Body of pancreas (tissue), 4 donors: ENCODE data around the gene BCR. TPM values are rescaled to one million over a fixed set of nuclear protein-coding genes. Genes with fewer than 3 reads are reported as not detected.

Source experiments
- ATAC-seq: fragments of 150-250 bp; one replicate; pipeline ENCODE4 v1.9.1; 2016
- DNase-seq, 4 donors: peaks; one replicate each; pipeline ENCODE4 v3.0.0-alpha.2; 2019
- H3K27ac ChIP-seq, 4 donors: fragments of 200-600 bp; sonication (generic); 1 replicate in 3 of 4; 2 replicates in 1 of 4; pipeline versions ENCODE4 v1.5.1 to v1.6.1; 2016 to 2019; ENCODE audit warnings: mild to moderate bottlenecking in 1 of 4, mixed read lengths in 1 of 4, moderate library complexity in 1 of 4
- H3K27me3 ChIP-seq, 2 donors: fragments of 200-600 bp; sonication (generic); one replicate each; pipeline ENCODE4 v1.6.0; 2016; ENCODE audit warnings: mild to moderate bottlenecking in 1 of 2
- H3K36me3 ChIP-seq, 2 donors: fragments of 200-600 bp; sonication (generic); replicated peaks in 1 of 2; 2 replicates each; pipeline ENCODE4 v1.5.1; 2016; ENCODE audit warnings: low read depth in 2 of 2; ENCODE audit not compliant: insufficient read depth in 1 of 2
- H3K4me1 ChIP-seq: fragments of 200-600 bp; sonication (generic); one replicate; pipeline ENCODE4 v1.6.0; 2016
- H3K4me3 ChIP-seq, 2 donors: fragments of 200-600 bp; sonication (generic); 1 replicate in 1 of 2; 2 replicates in 1 of 2; pipeline ENCODE4 v1.5.1; 2016 to 2019
- H3K9me3 ChIP-seq, 3 donors: fragments of 200-600 bp; sonication (generic); 1 replicate in 2 of 3; 2 replicates in 1 of 3; pipeline ENCODE4 v1.5.1; 2016
- CTCF ChIP-seq, 7 experiments: fragments of 450-650 bp in 4 of 7; fragments of 200-600 bp in 3 of 7; sonication (generic) in 3 of 7; IDR thresholded peaks; one replicate each; pipeline ENCODE4 v1.5.1; 2016 to 2019; ENCODE audit warnings: antibody characterized with exemption in 7 of 7
- POLR2A ChIP-seq, 3 donors: fragments of 450-650 bp; IDR thresholded peaks; one replicate each; pipeline ENCODE4 v1.6.1; 2016; ENCODE audit warnings: antibody characterized with exemption in 3 of 3, mild to moderate bottlenecking in 2 of 3
- WGBS, 2 donors: methylation state at CpG; one replicate each; pipeline ENCODE4 v1.1.5; 2017; 5-methylcytosine and 5-hydroxymethylcytosine counted together
- intact Hi-C: fragments of 100-400 bp; cut with DNase I; formaldehyde crosslinking; loops from one replicate; pipeline ENCODE4 v1.15.1; 2023
- total RNA-seq, 2 donors: library from RNA; depleted of rRNA; stranded (reverse); fragments of >200 nt; gene quantifications; one replicate each; pipeline ENCODE4 v1.1.0, GENCODE V29; 2016

The BCR gene
- total RNA-seq, 2 donors from 2014 or later = 28.3 to 71.2 TPM

- TF ChIP-seq POLR2A (IDR thresholded peaks at IDR 0.05) = no peak
- no peak for TF ChIP-seq CTCF (IDR thresholded peaks at IDR 0.05)
- DNase-seq (no peak), ATAC-seq (no peak)
- WGBS, 2 donors = 76 to 78% methylated on average over 5 to 10 of the region's 10 CpGs
- H3K4me3 ChIP-seq = no peak overlapping the region
- no peaks in the 10 kb centered on the region for H3K36me3 ChIP-seq
- intact Hi-C loops = no loop called here
- no peak overlapping the region for H3K27ac ChIP-seq
- H3K4me1 ChIP-seq = peaks cover 45% of the 10 kb centered on the region
- no peaks in the 10 kb centered on the region for H3K27me3 ChIP-seq
- H3K9me3 ChIP-seq = no peaks in the 10 kb centered on the region
These were observed 32.0 kb downstream of the BCR start for GRCh38 chr22:23212061-23213021.

- Histone ChIP-seq H3K27me3 (no peaks in the 10 kb centered on the region), H3K36me3 (no peaks in the 10 kb centered on the region), H3K4me3 (no peak overlapping the region), H3K9me3 (no peaks in the 10 kb centered on the region), H3K27ac (no peak overlapping the region), H3K4me1 (peaks cover 52% of the 10 kb centered on the region)
- DNase-seq = no peak
- intact Hi-C loops = no loop called here
- WGBS, 2 donors = 93 to 100% methylated on average over 1 to 13 of the region's 13 CpGs
- TF ChIP-seq CTCF (IDR thresholded peaks at IDR 0.05) (no peak), POLR2A (IDR thresholded peaks at IDR 0.05) (no peak)
- ATAC-seq = no peak
These were observed 32.8 kb downstream of the BCR start for GRCh38 chr22:23213022-23213555.

GRCh38 chr22:23213581-23214334 lies 33.4 kb downstream of the BCR start:
- Histone ChIP-seq H3K9me3 (no peaks in the 10 kb centered on the region), H3K4me3 (no peak overlapping the region), H3K27me3 (no peaks in the 10 kb centered on the region), H3K4me1 (peaks cover 59% of the 10 kb centered on the region), H3K27ac (no peak overlapping the region), H3K36me3 (no peaks in the 10 kb centered on the region)
- ATAC-seq (no peak), DNase-seq (no peak)
- 70 to 74% methylated on average over 11 of the region's 11 CpGs for WGBS, 2 donors
- TF ChIP-seq POLR2A (IDR thresholded peaks at IDR 0.05) = no peak
- TF ChIP-seq CTCF (IDR thresholded peaks at IDR 0.05) = no peak
- intact Hi-C loops = no loop called here

- H3K36me3 ChIP-seq = no peaks in the 10 kb centered on the region
- intact Hi-C loops = no loop called here
- H3K4me3 ChIP-seq = no peak overlapping the region
- ATAC-seq (no peak), DNase-seq (no peak)
- no peak for TF ChIP-seq CTCF (IDR thresholded peaks at IDR 0.05)
- no peak for TF ChIP-seq POLR2A (IDR thresholded peaks at IDR 0.05)
- no peak overlapping the region for H3K27ac ChIP-seq
- H3K9me3 ChIP-seq = no peaks in the 10 kb centered on the region
- WGBS, 2 donors = 95 to 100% methylated on average over 9 of the region's 9 CpGs
- H3K27me3 ChIP-seq = no peaks in the 10 kb centered on the region
- peaks cover 66% of the 10 kb centered on the region for H3K4me1 ChIP-seq
These were observed 34.1 kb downstream of the BCR start for GRCh38 chr22:23214398-23214797.
